NT2/D1 (cell line): Measurements from ENCODE around the gene ANK2.

Experiments used
- SUZ12 ChIP-seq: IDR thresholded peaks from 2 replicates; pipeline ENCODE4 v1.6.1; 2011; ENCODE audit not compliant: insufficient read length, insufficient read depth; ENCODE audit errors: extremely low read depth
- YY1 ChIP-seq: IDR thresholded peaks from 2 replicates; pipeline ENCODE4 v1.6.1; 2011; ENCODE audit not compliant: insufficient read length, insufficient read depth
- ZNF274 ChIP-seq: IDR thresholded peaks from 2 replicates; pipeline ENCODE4 v1.6.1; 2011; ENCODE audit warnings: mild to moderate bottlenecking, low read depth, low read length

DNA sequence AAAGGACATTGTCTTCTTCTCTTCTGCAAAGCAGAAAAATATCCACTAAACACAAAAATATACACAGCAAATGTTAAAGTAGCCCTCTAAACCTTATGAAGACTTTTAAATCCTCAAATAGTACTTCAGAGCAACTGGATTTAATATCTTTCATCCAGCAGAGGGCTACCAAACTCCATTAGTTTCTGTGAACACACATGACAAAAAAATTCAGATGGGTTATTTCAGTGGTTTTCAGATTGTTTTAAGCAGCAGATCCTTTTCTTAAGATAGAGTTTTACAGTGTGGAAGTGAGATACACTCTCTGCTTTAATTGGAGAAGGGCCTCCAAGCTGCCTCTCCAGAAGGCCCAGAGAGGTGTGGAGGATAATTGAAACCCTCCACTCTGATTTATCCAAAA lies 56.7 kb downstream of the ANK2 start:
- TF ChIP-seq ZNF274 (no peak), YY1 (no peak), SUZ12 (no peak)
